M059J (cell line): ENCODE results near the gene ANGPTL4. TPM values are rescaled to one million over a fixed set of nuclear protein-coding genes. Genes with fewer than 3 reads are reported as not detected.
A peak's percentile ranks its signal among the peaks of the same experiment; 100 is the strongest.
"Not testable (repeated sequence)": the region's sequence is repeated elsewhere in the genome, so short reads cannot be mapped to it uniquely, and the experiment has no call there.

ENCODE experiments used
- DNase-seq: peaks from one replicate; pipeline ENCODE4 v3.0.0-alpha.2; 2012; ENCODE audit warnings: low read depth
- total RNA-seq: library from RNA; depleted of rRNA; stranded (reverse); fragments of >200 nt; shearing (Covaris generic); gene quantifications from 2 replicates; pipeline ENCODE4 v1.2.3, GENCODE V29; 2014

Gene ANGPTL4
- total RNA-seq, 1 experiment from 2014 or later: 0.27 TPM

DNA sequence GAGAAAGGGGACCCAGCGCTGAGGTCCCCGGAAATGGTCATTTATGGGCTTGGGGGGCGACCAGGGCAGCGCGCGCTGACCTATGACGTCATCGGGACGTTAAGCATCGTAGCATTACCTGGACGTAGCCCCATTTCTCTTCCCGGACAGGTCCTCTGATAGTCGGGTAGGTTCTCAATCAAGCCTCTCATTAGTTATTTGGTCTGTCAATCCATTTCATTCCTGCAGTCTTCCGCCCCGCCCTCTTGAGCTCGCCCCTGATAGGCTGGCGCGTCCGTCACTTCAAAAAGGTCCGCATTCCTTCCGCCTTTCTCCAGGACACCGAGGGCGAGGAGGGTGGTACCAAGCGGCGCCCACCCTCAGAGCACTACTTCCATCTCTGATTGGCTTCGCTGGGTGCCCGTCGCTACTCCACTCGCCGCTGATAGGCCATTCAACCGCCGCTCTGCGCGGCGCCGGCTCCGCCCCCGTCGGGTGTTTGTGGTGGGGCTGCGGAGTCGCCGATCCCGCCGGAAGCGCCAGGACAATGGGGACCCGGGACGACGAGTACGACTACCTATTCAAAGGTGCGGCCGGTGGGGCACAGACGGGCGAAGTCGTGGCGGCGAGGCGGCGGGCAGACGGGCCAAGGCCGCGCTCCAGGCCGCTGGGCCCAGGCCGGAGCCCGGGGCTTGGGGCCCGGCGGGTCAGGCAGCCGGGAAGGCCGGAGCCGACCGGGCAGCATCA, 26.1 kb downstream of the ANGPTL4 start, which contains the start of gene RAB11B:
TSS of gene RAB11B (plus strand) at position 470 of the 726 bp plus-strand sequence. CDS start at position 527, 57 bp downstream.
- peak; percentile 100 for DNase-seq

DNA sequence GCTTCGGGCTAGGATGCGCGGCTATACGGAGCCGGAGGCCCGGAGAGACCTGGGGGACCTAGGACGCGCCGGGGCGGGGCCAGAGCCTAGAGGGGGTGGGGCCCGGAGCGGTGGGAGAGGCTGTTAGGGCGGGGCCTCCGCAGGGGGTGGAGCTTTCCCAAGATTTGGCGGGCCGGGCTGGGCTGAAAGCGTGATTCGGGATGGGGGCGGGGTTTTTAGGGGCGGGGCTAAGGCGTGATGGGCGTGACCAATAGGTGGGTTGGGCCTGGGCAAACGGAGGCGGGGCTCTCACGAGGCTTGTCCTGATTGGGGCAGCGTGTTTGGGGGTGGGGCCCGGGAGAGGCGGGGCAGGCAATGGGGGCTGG, 26.6 kb downstream of the ANGPTL4 start:
- peak; percentile 82 for DNase-seq

DNA sequence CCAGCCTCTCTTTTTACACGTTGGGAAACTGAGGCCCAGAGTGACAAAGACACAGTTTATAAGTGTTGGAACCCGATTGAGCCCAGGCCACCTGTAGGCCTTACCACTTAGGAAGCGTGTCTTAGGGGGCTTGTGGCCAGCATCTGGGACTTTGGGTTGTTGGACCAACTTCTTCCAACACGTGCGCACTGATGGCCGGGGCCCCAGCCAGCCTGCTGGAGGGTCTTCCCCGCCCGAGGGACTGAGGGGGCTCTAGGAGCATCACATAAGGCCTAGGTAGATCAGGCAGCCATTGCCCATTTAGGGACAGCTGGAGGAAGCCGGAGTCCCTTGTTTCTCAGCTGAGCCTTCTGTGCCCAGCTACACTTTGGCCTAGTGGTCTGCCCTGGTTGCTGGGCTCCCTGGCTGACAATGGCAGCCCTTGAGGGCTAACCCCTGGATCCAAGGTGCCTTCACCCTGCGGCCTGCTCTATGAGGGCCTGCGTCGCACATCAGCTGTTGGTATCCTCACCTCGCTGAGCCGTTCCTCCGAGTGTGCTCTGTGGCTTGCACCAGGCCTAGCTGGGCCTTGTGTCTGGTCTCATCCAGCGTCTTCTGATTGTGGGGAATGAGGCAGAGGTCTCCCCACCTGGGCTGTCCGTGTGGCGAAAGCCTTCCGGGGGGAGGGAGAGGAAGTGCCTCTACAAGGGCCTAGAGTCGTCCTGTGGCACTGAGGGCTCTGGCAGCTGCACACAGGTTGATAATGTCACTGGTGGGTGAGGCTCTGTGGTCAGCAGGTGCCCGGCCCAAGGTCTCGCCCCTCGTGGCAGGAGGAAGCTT, 27.5 kb downstream of the ANGPTL4 start:
- no peak for DNase-seq

DNA sequence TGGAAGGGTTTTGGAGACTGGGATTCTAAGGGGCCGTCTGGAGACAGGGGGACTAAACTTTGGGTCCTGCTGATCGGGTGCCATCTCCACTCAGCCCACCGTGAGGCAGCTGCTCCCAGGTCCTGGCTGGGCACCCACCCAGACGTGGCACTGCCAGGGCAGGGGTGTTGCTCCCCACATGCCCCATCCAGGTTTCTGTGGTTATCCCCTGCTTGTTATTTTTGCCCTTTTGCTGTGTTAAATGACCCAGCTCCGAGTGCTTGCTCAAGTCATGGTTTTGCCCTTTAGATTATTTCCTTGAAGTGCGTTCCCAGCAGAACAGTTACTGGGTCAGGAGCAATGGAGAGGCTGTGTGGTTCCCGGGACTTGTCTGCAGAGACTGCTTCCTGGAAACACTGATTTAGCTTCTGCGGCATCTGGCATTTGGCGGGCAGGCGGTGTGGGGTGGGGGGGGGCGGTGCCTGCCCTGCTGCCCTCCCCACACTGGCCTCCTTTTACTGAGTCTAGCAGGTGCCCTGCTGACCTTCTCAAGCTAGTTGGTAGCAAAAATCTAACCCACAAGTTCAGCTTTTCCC, 28.1 kb downstream of the ANGPTL4 start:
- DNase-seq: no peak

DNA sequence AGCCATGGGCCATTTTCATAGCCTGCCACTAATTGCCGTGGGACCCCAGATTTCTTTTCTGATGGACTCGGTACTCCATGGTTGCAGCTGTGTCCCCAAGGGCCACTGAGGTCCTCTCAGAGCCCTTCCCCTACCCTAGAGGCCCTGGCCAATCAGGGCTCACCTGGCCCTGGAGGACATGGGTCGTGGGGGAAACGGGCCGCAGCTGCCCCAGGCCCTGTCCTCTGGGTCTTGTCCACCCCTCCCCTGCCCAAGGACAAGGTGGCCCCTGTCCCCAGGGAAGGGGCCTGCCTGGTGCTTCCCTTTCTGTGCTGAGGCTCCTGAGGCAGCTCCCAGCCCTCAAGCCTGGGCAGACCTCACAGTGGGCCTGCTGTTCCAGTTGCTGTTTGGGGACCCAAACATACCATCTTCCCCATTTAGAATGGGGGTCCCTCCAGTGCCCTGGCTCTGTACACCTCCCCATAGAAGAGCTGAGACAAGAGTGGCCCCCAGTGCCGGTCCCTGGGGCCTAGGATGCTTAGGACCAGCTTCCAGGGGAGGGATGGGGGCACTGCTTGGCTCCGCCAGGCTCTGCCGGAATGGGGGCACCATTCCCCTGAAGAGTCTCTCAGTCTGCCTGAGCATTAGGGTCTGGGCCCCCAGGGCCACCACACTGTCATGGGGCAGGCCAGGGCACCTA, 29.4 kb downstream of the ANGPTL4 start:
- DNase-seq: no peak

DNA sequence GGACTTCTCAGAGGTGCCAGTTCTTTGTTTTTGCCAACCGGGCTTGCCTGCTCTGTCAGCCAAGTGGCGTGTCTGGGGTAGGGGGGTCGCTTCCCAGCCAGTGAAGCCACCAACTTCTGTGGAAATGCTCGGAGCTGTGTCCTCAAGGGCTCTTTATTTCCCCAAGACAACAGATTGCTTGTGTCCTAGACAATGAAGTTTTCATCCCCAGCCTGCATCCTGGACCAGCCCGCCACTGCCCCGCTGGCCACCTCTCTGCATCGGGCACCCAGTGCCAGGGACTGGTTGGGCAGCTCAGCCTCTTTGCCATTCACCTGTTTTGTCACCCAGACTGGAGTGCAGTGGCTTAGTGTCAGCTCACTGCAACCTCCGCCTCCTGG, 29.9 kb downstream of the ANGPTL4 start:
- no peak for DNase-seq

DNA sequence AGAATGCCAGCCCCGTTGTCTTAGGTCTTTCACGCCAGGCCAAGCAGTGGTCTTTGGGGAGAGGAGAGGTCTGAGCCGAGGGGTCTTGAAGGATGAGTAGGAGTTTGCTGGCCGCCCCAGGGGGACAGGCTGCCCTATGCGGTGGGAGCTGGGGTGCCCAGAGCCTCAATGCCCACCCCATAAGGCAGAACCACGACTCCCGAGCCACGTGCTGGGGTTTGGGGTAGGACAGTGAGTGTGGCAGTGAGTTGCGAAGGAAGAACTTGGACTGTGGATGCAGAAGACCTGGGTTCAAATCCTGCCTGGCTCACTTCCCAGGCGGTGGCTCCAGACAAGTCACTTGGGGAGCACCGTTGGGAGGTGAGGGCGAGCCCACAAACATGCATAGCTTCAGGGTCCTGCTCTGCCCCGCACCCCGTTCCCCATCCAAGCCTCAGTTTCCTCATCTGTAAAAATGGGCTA, 31.7 kb downstream of the ANGPTL4 start:
- DNase-seq: no peak

DNA sequence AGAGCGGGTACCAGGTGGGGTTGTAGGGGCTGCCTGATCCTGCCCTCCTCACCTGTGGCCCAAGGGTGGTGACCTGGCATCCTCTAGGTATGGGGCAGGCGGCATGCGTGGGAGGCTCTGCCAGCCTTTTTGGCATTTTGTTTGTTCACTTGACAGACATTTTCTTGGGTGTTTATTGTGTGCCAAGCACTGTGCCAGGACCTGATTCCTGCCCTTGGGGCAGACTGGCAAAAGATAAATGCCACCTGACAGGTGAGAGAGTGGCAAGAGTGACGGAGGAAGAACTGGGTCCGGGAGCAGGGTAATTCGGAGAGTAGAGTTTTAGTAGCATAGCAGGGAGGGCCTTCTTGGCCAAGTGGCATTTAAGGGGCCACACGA, 32.2 kb downstream of the ANGPTL4 start:
- DNase-seq: no peak

DNA sequence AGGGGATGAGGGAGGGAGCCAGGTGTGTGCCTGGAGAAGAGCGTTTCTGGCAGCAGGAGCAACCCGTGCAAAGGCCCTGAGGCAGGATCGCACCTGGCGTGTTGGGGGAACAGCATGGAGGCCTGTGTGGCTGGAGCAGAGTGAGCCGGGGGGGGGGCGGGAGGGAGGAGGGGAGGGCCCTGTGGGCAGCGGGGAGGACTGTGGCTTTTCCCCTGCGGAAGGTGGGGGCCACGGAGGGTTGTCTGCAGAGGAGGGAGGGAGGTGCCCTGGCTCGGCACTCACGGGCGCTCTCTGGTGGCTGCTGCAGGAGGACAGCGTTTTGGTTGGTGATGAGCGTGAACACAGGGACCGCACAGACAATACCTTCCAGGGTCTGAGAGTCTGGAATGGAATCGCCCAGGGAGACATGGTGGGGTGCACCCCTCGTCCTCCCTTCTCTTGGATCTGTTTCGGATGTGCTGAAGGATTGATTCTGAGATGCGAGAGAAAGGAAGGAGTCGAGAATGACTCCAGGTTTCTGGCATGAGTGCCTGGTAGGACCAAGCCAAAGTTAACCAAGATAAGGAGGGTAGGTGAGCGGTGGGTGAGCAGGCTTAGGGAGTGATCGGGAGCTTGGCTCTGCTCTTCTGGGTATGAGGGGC, 32.7 kb downstream of the ANGPTL4 start:
- peak; percentile 41 for DNase-seq

DNA sequence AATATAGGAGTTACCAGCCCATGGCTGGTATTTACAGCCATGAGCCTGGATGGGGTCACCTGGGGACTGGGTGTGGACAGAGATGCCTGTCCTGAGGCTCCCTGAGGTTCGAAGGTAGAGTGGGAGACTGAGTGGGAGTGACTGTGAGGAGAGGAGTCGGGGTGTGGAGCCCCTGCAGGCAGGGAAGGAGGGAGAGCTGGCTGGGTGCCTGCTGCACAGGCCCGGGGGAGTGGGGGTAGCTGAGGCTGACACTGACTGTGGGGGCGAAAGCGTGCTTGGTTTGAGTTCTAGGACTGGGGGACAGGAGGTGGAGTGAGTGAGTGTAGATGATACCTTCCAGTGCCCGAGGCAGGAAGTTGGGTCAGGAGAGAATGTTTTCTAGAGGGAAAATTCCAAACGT, 33.3 kb downstream of the ANGPTL4 start:
- peak; percentile 21 for DNase-seq

DNA sequence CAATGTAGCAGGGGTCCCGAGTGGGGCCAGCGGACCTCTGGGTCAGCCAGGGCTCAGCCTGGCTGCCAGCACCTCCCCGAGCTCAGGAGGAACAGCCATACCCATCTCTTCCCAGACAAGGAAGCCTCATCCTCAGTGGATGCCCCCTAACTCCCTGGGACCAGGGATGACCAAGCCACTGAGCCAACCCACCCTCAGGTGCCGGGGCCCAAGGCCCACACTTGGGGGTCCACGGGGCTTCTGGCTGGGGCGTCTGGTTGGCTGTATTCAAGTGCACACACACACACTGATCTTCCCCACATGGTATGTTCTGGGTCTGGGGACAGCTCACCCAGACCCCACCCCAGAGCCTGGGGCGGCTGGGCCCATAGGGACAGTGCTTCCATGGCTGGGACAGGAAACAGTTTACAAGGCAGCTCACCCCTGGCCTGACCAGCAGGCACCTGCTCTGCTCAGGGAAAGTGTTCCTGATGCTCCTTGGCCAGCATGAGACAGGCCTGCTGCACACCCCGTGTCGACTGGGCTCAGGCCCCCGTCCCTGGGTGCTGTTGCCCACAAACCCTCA, 33.9 kb downstream of the ANGPTL4 start:
- DNase-seq: no peak

DNA sequence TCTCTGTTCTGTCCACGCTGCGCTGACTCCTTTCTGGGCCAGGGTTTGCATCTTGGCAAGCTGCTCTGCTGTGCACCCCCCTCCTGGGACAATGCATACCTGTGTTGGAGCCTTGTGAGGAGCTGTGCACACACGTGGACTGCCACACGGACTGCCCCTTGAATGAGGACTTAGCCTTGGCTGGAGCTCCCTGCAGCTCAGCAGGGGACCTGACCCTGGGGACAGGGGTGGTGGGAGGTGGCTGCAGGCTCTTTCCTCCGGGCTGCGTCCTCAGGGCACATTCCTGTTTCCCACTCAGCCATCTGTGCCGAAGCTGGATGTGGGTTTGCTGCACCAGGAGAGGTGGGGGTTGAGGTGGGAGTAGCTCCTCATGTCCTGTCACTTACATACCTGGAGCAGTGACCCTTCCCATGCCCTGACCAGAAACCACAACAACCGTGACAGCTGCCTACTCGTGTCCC, 34.4 kb downstream of the ANGPTL4 start:
- peak; percentile 42 for DNase-seq

DNA sequence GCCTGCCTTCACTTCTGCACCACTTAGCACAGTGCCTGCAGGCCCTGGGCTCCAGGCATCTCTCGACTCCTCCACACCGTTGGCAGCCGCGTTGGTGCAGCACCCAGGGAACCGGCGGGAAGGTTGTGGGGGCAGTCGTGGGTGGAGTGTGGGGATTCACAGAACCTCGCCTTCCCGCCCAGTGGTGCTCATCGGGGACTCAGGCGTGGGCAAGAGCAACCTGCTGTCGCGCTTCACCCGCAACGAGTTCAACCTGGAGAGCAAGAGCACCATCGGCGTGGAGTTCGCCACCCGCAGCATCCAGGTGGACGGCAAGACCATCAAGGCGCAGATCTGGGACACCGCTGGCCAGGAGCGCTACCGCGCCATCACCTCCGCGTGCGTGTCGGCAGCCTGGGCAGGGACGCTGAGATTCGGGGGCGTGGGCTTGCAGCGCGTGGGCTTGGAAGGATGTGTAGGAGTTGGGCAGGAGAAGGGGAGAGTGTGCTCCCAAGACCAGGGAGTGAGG, 35.8 kb downstream of the ANGPTL4 start:
- DNase-seq: no peak

DNA sequence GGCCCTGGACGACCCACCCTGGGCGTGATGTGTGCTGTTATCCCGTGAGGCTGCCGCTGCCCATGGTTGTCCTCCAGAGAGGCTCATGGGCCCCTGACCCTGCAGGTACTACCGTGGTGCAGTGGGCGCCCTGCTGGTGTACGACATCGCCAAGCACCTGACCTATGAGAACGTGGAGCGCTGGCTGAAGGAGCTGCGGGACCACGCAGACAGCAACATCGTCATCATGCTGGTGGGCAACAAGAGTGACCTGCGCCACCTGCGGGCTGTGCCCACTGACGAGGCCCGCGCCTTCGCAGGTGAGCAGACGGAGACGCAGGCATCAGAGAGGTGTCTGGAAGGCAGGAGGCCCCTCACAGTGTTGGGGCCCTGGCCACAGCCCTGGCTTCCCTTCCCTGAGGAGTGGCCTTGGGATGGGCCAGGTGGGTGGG, 38.0 kb downstream of the ANGPTL4 start:
- no peak for DNase-seq

DNA sequence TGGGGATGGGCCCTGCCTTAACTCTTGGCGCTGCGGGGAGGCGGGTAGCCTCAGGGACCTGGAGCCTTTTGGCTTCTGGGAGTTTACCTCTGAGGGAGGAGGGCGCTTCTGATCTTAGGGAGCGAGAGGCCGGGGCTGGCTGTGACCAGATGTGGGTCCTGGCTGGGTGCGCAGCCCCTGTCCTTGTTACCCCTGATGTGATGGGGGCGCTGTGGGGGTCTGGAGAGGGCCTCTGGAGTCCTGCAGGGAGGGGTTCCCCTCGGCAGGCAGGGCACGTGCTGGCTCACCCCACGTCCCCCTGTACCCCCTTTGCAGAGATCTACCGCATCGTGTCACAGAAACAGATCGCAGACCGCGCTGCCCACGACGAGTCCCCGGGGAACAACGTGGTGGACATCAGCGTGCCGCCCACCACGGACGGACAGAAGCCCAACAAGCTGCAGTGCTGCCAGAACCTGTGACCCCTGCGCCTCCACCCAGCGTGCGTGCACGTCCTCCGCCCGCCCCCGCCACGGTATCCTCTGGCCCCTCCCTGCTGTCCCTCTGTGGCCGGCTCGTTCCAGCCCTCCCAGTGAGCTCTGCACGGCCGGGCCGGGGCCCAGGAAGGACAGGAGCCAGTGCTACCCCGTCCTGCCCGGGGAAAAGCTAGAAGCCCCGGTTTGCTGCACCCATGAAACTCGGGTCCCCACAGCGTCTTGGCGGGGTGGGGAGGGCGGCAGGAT, 39.3 kb downstream of the ANGPTL4 start:
- no peak for DNase-seq

DNA sequence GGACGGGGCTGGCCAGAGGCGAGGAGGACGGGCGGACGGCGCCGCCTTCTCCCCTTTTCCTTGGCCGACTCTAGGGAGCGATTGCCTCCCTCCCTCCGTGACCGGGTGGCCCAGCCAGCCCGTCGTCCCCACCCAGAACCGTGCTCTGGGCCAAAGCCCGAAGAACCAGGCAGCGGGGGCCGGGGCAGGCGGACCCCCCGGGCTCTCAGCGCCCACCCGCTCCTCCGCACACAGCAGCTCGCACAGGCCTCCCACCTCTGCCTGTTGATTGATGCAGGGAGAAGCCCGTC, 39.8 kb downstream of the ANGPTL4 start:
- no peak for DNase-seq

DNA sequence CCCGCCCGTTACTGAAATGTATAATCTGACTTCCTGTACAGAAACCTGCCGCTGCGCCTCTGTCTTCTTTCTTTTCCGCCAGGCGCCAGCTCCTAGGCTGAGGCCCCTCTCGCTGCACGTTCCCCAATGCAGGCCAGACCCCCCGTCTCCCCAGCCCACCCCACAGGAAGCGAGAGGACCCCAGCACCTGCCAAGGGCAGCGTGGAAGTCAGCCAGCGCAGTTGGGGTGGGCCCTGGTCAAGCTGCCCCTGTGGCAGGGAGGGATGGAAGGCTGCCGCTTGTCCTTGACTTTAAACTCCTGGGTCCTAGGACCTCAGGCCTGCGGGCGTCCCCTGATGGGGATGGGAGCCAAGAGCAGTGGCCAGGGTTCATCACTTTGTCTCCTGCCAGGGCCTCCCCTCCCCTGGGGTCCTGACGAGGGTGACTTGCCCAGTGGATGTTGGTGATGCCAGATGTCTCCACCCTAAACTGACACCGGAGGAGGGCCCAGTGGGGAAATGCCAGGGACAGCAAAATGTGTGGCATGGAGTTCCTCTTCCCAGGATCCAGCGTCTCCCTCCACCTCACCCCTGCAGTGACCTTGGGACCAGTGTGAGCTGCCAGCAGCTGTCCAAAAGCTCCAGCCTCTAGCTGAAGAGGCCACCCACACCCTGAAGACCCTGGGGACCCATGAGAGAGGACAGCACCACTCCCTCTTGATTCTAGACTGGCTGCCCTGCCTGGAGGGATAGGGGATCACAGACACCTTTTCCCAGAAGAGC, 40.6 kb downstream of the ANGPTL4 start:
- DNase-seq: no peak

DNA sequence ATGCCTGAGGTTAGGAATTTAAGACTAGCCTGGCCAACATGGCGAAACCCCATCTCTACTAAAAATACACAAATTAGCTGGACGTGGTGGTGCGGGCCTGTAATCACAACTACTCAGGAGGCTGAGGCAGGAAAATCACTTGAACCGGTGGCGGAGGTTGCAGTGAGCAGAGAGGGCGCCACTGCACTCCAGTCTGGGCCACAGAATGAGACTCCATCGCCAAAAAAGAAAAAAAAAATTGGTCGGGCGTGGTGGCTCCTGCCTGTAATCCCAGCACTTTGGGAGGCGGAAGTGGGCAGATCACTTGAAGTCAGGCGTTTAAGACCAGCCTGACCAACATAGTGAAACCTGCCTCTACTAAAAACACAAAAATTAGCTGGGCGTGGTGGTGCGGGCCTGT, 46.8 kb downstream of the ANGPTL4 start:
- DNase-seq: not testable (repeated sequence)

DNA sequence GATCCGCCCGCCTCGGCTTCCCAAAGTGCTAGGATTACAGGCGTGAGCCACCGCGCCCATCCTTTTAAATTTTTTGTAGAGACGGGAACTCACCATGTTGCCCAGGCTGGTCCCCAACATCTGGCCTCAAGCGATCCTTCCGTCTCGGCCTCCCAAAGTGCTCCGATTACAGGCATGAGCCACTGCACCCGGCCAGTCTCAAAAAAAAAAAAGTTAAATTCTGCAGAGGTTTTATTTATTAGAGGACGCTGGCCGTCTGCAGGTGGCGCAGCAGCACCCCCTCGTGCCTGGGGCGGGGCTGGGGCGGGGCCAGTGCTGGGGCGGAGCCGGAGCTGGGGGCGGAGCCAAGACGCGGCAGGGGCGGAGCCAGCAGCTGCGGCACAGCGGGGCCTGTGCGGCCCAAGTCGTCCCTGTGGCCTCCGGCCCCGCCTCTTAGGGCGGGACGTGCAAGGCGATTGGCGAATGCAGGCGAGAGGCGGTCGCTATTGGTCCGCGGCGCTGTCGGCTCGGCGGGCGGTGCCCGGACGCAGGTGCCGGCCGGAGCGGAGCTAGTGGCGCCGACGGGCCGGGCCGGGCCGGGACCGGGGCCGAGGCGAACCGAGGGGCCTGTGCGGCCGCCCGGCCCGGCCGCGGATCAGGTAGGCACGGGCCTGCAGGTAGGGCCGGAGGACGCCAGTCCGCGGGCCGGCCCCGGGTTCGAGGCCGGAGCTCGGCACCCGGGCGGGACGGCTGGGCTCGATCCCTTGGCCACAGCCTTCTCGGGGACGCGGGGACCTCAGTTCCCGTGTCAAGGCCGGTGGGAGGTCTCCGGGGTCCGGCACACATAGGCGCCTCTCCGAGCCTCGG, 49.1 kb downstream of the ANGPTL4 start, which contains the start of gene MARCHF2:
TSS of gene MARCHF2 (plus strand) at position 523 of the 846 bp plus-strand sequence. CDS start 8,536 bp downstream, outside the sequence.
- peak; percentile 94 for DNase-seq
